H9 (cell line): ENCODE data around the gene STARD10. TPM values are rescaled to one million over a fixed set of nuclear protein-coding genes. Genes with fewer than 3 reads are reported as not detected.

Experiments used
- DNase-seq: peaks from one replicate; pipeline ENCODE4 v3.0.0-alpha.2; 2017
- H2AFZ ChIP-seq: one replicate; pipeline ENCODE4 v1.6.1; 2013; ENCODE audit warnings: mild to moderate bottlenecking, low read length, control low read depth, moderate library complexity
- H2AK5ac ChIP-seq: 2 replicates; pipeline ENCODE4 v1.6.1; 2013; ENCODE audit warnings: low read length, control low read depth, mixed read lengths; ENCODE audit not compliant: insufficient read length
- H2BK120ac ChIP-seq: one replicate; pipeline ENCODE4 v1.6.1; 2013; ENCODE audit warnings: low read depth, mild to moderate bottlenecking, low read length, control low read depth, inconsistent platforms; ENCODE audit not compliant: poor library complexity, severe bottlenecking
- H2BK12ac ChIP-seq: 2 replicates; pipeline ENCODE4 v1.6.1; 2013; ENCODE audit warnings: low read length, control low read depth, mixed read lengths, low read depth; ENCODE audit not compliant: insufficient read length
- H2BK15ac ChIP-seq: 2 replicates; pipeline ENCODE4 v1.6.1; 2013; ENCODE audit warnings: low read depth, low read length, control low read depth
- H2BK20ac ChIP-seq: one replicate; pipeline ENCODE4 v1.6.1; 2013; ENCODE audit warnings: low read depth, mild to moderate bottlenecking, low read length, control low read depth, inconsistent platforms; ENCODE audit not compliant: poor library complexity, severe bottlenecking
- H2BK5ac ChIP-seq: 2 replicates; pipeline ENCODE4 v1.6.1; 2013; ENCODE audit warnings: low read length, control low read depth, mixed read lengths; ENCODE audit not compliant: insufficient read length
- H3K14ac ChIP-seq: 2 replicates; pipeline ENCODE4 v1.6.1; 2013; ENCODE audit warnings: low read length, control low read depth; ENCODE audit not compliant: insufficient read depth
- H3K18ac ChIP-seq: 2 replicates; pipeline ENCODE4 v1.6.1; 2013; ENCODE audit warnings: low read depth, mild to moderate bottlenecking, mixed read lengths, low read length, control low read depth; ENCODE audit not compliant: insufficient read length
- H3K23ac ChIP-seq: 2 replicates; pipeline ENCODE4 v1.6.1; 2013; ENCODE audit warnings: low read length, control low read depth, mixed read lengths, low read depth; ENCODE audit not compliant: insufficient read length
- H3K23me2 ChIP-seq: 2 replicates; pipeline ENCODE4 v1.6.1; 2013; ENCODE audit warnings: low read depth, mild to moderate bottlenecking, mixed read lengths, low read length, control low read depth; ENCODE audit not compliant: insufficient read length, poor library complexity, severe bottlenecking
- H3K27ac ChIP-seq: 2 replicates; pipeline ENCODE4 v1.5.1; 2013; ENCODE audit warnings: low read length, control low read depth, mixed read lengths, low read depth; ENCODE audit not compliant: insufficient read length
- H3K27me3 ChIP-seq: 2 replicates; pipeline ENCODE4 v1.6.1; 2013; ENCODE audit warnings: low read length, control low read depth, inconsistent platforms; ENCODE audit not compliant: insufficient read depth
- H3K4ac ChIP-seq: 2 replicates; pipeline ENCODE4 v1.6.1; 2013; ENCODE audit warnings: low read depth, mild to moderate bottlenecking, control low read depth, inconsistent platforms, low read length, moderate library complexity
- H3K4me1 ChIP-seq: 2 replicates; pipeline ENCODE4 v1.6.1; 2013; ENCODE audit warnings: low read length, control low read depth, inconsistent platforms; ENCODE audit not compliant: insufficient read depth
- H3K4me2 ChIP-seq: 2 replicates; pipeline ENCODE4 v1.6.1; 2013; ENCODE audit warnings: low read length, control low read depth, mixed read lengths; ENCODE audit not compliant: insufficient read length, insufficient read depth
- H3K56ac ChIP-seq: 2 replicates; pipeline ENCODE4 v1.6.1; 2013; ENCODE audit warnings: low read depth, mild to moderate bottlenecking, mixed read lengths, low read length, control low read depth; ENCODE audit not compliant: insufficient read length
- H3K79me1 ChIP-seq: 2 replicates; pipeline ENCODE4 v1.6.1; 2013; ENCODE audit warnings: low read depth, mild to moderate bottlenecking, moderate library complexity, low read length, control low read depth, inconsistent platforms; ENCODE audit not compliant: insufficient read depth, poor library complexity, severe bottlenecking
- H3K79me2 ChIP-seq: 2 replicates; pipeline ENCODE4 v1.6.1; 2013; ENCODE audit warnings: low read length, control low read depth, inconsistent platforms; ENCODE audit not compliant: insufficient read depth
- H3K9ac ChIP-seq: 2 replicates; pipeline ENCODE4 v1.6.1; 2013; ENCODE audit warnings: low read length, control low read depth, mixed read lengths; ENCODE audit not compliant: insufficient read length; ENCODE audit errors: extremely low read depth
- H3K9me3 ChIP-seq: one replicate; pipeline ENCODE4 v1.6.1; 2013; ENCODE audit warnings: low read depth, low read length, inconsistent platforms; ENCODE audit not compliant: control insufficient read depth
- H3T11ph ChIP-seq: one replicate; pipeline ENCODE4 v1.6.1; 2013; ENCODE audit warnings: mild to moderate bottlenecking, low read length, control low read depth, inconsistent platforms
- H4K20me1 ChIP-seq: one replicate; pipeline ENCODE4 v1.6.1; 2013; ENCODE audit not compliant: control insufficient read depth, insufficient read length, insufficient read depth
- H4K5ac ChIP-seq: 2 replicates; pipeline ENCODE4 v1.6.1; 2013; ENCODE audit warnings: low read depth, mild to moderate bottlenecking, mixed read lengths, low read length, control low read depth; ENCODE audit not compliant: insufficient read length
- H4K8ac ChIP-seq: replicated peaks from 2 replicates; pipeline ENCODE4 v1.6.1; 2013; ENCODE audit warnings: low read length, control low read depth, mixed read lengths, low read depth; ENCODE audit not compliant: insufficient read length
- H4K91ac ChIP-seq: 2 replicates; pipeline ENCODE4 v1.6.1; 2013; ENCODE audit warnings: low read depth, mild to moderate bottlenecking, moderate library complexity, mixed read lengths, low read length, control low read depth; ENCODE audit not compliant: insufficient read length
- H3K27ac Mint-ChIP-seq, 3 experiments: 2 replicates in 2 of 3; 3 replicates in 1 of 3; pipeline ENCODE4 v1.8.0; 2020 to 2021; ENCODE audit warnings: mixed read lengths in 3 of 3, mild to moderate bottlenecking in 1 of 3, moderate library complexity in 1 of 3
- H3K27me3 Mint-ChIP-seq: 2 replicates; pipeline ENCODE4 v1.8.0; 2021; ENCODE audit warnings: low read depth, mild to moderate bottlenecking, moderate library complexity, mixed read lengths
- H3K36me3 Mint-ChIP-seq, 3 experiments: 2 replicates in 2 of 3; 3 replicates in 1 of 3; pipeline ENCODE4 v1.8.0; 2020 to 2021; ENCODE audit warnings: low read depth in 3 of 3, mixed read lengths in 3 of 3; ENCODE audit not compliant: insufficient read depth in 1 of 3
- H3K4me1 Mint-ChIP-seq, 2 experiments: 2 replicates each; pipeline ENCODE4 v1.8.0; 2020; ENCODE audit warnings: mixed read lengths in 2 of 2
- H3K4me3 Mint-ChIP-seq, 2 experiments: 2 replicates in 1 of 2; 3 replicates in 1 of 2; pipeline ENCODE4 v1.8.0; 2020 to 2021; ENCODE audit warnings: mild to moderate bottlenecking in 2 of 2, mixed read lengths in 2 of 2, moderate library complexity in 1 of 2
- H3K9me3 Mint-ChIP-seq, 2 experiments: 2 replicates in 1 of 2; 3 replicates in 1 of 2; pipeline ENCODE4 v1.8.0; 2020; ENCODE audit warnings: mild to moderate bottlenecking in 2 of 2, mixed read lengths in 2 of 2, moderate library complexity in 1 of 2
- WGBS: extraction: QIAGEN DNeasy Blood & Tissue Kit; methylation state at CpG from one replicate; pipeline ENCODE4 v1.1.7; 2013; ENCODE audit warnings: missing lambda C conversion rate, low lambda C conversion rate, mixed read lengths; ENCODE audit not compliant: insufficient read length; ENCODE audit errors: extremely low coverage; 5-methylcytosine and 5-hydroxymethylcytosine counted together
- total RNA-seq: library from RNA; stranded (reverse); gene quantifications from 2 replicates; pipeline ENCODE4 v1.2.1, GENCODE V29; 2021
- TF ChIP-seq, protein P1 (sequence below): fragments of 200-600 bp; sonication (generic); conservative IDR thresholded peaks from 3 replicates; pipeline ENCODE4 v1.8.0; 2021; ENCODE audit warnings: antibody characterized with exemption, mild to moderate bottlenecking

STARD10 gene
- total RNA-seq, 1 experiment from 2014 or later = 24.4 TPM

DNA sequence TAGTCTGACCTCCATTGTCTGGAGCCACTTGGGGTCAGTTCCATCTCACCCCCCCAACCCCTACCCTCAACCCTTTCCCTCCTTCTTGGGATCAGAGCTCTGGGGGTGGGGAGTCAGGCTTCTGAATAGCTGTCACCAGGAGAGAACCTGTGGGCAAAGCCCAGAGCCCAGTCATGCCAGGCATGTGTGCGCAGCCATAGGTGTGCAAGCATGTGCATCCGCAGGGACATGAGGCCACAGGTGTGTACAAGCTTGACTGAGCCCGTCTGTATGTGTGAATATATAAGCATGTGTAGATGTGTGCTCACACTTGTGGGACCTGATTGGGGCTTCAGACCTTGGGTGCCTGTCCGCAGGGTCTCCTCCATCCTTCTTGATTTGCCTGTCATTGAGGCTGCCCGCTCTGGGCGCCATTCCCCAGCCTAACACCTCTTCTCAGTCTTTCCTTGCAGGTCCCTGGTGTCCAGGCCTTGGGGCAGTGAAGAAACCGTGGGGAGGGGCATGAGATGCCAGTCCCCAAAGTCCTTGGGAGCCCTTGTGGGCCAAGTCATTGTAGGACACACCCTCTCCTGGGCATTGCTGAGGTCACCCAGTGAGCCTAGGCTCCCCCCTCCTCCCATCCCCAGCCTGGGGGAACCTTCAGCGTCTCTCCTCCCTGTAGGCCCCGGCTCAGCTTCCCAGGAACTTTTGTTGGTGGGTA is 29.4 kb upstream of the STARD10 start:
- H3K14ac ChIP-seq = no peak overlapping the region
- no peaks in the 10 kb centered on the region for H3K79me1 ChIP-seq
- H3K4ac ChIP-seq = no peak overlapping the region
- no peak overlapping the region for H4K8ac ChIP-seq
- H2AFZ ChIP-seq = no peak overlapping the region
- H2BK12ac ChIP-seq = no peak overlapping the region
- H3K9ac ChIP-seq = no peak overlapping the region
- H3K4me1 ChIP-seq = peaks cover 2% of the 10 kb centered on the region; the same call in 1 of the 2 replicates
- no peak overlapping the region for H3K23ac ChIP-seq
- H3K56ac ChIP-seq = no peak overlapping the region
- H2BK20ac ChIP-seq = no peak overlapping the region
- H3K27ac ChIP-seq = no peak overlapping the region
- H3T11ph ChIP-seq = no peak overlapping the region
- no peak overlapping the region for H2AK5ac ChIP-seq
- peaks cover 23% of the 10 kb centered on the region for H3K27me3 Mint-ChIP-seq
- no peaks in the 10 kb centered on the region; a peak in 2 of 5 replicates for H3K9me3 Mint-ChIP-seq
- H3K18ac ChIP-seq = no peak overlapping the region
- no peaks in the 10 kb centered on the region for H3K79me2 ChIP-seq
- no peak overlapping the region for H4K91ac ChIP-seq
- H2BK5ac ChIP-seq = no peak overlapping the region
- peak overlapping the region; percentile 14 to 57; a peak in 3 of 5 replicates for H3K4me3 Mint-ChIP-seq
- H3K27me3 ChIP-seq = no peaks in the 10 kb centered on the region; the same call in 1 of the 2 replicates
- no peak overlapping the region for H2BK120ac ChIP-seq
- H3K4me2 ChIP-seq = no peak overlapping the region
- H4K20me1 ChIP-seq = no peaks in the 10 kb centered on the region
- peaks cover 13% of the 10 kb centered on the region for H3K23me2 ChIP-seq
- H3K4me1 Mint-ChIP-seq = peaks cover 12% of the 10 kb centered on the region in 2 experiments
- no peak overlapping the region for H4K5ac ChIP-seq
- no peak for DNase-seq
- H2BK15ac ChIP-seq = no peak overlapping the region
- no CpG with 5 or more reads among the region's 9 CpGs for WGBS
- H3K36me3 Mint-ChIP-seq = peaks cover 0 to 14% (median 9%) of the 10 kb centered on the region in 3 experiments; a peak in 4 of 7 replicates
- no peaks in the 10 kb centered on the region for H3K9me3 ChIP-seq
- H3K27ac Mint-ChIP-seq = no peak overlapping the region
- TF ChIP-seq, protein P1, sequence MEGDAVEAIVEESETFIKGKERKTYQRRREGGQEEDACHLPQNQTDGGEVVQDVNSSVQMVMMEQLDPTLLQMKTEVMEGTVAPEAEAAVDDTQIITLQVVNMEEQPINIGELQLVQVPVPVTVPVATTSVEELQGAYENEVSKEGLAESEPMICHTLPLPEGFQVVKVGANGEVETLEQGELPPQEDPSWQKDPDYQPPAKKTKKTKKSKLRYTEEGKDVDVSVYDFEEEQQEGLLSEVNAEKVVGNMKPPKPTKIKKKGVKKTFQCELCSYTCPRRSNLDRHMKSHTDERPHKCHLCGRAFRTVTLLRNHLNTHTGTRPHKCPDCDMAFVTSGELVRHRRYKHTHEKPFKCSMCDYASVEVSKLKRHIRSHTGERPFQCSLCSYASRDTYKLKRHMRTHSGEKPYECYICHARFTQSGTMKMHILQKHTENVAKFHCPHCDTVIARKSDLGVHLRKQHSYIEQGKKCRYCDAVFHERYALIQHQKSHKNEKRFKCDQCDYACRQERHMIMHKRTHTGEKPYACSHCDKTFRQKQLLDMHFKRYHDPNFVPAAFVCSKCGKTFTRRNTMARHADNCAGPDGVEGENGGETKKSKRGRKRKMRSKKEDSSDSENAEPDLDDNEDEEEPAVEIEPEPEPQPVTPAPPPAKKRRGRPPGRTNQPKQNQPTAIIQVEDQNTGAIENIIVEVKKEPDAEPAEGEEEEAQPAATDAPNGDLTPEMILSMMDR = no peak
